Measurements from ENCODE around the gene FSTL3.
A peak's percentile ranks its signal among the peaks of the same experiment; 100 is the strongest.

The FSTL3 gene

DNA sequence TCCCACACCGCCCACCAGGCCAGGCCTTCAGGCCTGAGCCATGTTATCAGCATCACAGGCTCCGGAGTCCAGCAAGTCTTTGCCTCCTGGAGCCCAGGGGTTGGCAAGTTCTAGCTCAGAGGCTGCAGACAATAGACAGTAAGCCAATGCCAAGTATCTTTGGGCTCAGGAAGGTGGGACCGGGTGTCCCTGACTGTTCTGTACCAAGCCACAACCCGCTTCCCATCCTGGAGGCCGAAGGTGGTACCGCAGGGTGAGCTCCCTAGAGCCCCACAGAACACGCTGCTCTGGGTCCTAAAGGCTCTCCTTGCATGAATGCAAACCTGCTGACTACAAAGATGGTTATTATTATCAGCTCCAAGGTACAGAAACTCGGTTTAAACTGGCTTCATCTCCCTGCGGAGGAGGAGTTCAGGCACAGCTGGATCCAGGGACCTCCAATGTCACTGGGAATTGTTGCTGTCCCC, 5.5 kb upstream of the FSTL3 start:
- H3K27me3 ChIP-seq (replicated peaks; ENCODE audit: control insufficient read depth, insufficient read depth, low read length) = no peaks in the 10 kb centered on the region
- H3K4me3 ChIP-seq (replicated peaks; ENCODE audit: low read depth, low read length) = no peak overlapping the region
- peak; percentile 24 for DNase-seq (ENCODE audit: extremely low read depth, insufficient read length)
- H3K36me3 ChIP-seq (ENCODE audit: control insufficient read depth, insufficient read depth, low read length) = no peaks in the 10 kb centered on the region
- peak; percentile 2 for TF ChIP-seq CTCF (IDR thresholded peaks at IDR 0.05; ENCODE audit: insufficient read depth, low read length, poor library complexity, severe bottlenecking)

DNA sequence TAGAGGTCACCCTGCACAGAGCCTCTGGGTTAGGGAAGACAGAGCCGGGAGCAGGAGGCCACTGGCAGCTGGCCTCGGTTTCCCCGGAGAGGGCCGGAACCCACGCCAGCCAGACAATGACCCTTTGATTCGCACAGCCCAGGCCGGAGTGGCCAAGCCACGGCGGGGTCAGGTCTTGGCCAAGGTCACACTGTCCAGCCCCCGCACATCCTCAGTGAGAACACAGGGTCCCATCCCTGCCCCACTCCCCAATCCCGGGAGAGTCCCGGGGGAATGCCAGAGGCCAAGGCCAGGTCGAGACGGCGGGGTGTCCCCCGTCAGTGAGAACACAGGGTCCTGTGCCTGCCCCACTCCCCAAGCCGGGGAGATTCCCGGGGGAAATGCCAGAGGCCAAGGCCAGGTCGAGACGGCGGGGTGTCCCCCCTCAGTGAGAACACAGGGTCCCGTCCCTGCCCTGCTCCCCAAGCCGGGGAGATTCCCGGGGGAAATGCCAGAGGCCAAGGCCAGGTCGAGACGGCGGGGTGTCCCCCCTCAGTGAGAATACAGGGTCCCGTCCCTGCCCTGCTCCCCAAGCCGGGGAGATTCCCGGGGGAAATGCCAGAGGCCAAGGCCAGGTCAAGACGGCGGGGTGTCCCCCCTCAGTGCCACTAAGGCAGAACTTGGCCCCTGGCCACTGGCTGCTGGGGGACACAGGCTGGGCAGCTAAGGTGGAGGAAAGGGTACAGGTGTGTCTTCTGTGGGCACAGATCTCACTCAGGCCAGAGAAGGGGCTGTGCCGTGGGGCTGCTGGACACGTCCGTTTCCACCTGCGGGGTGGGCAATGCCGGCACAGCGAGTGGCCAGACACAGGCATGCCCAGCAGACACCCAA, 1.7 kb upstream of the FSTL3 start:
- no peak for DNase-seq (ENCODE audit: extremely low read depth, insufficient read length)
- TF ChIP-seq CTCF (IDR thresholded peaks at IDR 0.05; ENCODE audit: insufficient read depth, low read length, poor library complexity, severe bottlenecking) = no peak

GRCh38 chr19:676007-676338, 219 bp upstream of the FSTL3 start:
- Histone ChIP-seq H3K4me3 (replicated peaks; ENCODE audit: low read depth, low read length) (peak overlapping the region; percentile 42), H3K27me3 (replicated peaks; ENCODE audit: control insufficient read depth, insufficient read depth, low read length) (no peaks in the 10 kb centered on the region), H3K36me3 (ENCODE audit: control insufficient read depth, insufficient read depth, low read length) (no peaks in the 10 kb centered on the region)
- no peak for DNase-seq (ENCODE audit: extremely low read depth, insufficient read length)
- no peak for TF ChIP-seq CTCF (IDR thresholded peaks at IDR 0.05; ENCODE audit: insufficient read depth, low read length, poor library complexity, severe bottlenecking)

More for the DNA sequence above, 1.7 kb upstream of the FSTL3 start:
- no peak overlapping the region for H3K4me3 ChIP-seq (replicated peaks; ENCODE audit: low read depth, low read length)
- H3K27me3 ChIP-seq (replicated peaks; ENCODE audit: control insufficient read depth, insufficient read depth, low read length) = no peaks in the 10 kb centered on the region
- no peaks in the 10 kb centered on the region for H3K36me3 ChIP-seq (ENCODE audit: control insufficient read depth, insufficient read depth, low read length)

DNA sequence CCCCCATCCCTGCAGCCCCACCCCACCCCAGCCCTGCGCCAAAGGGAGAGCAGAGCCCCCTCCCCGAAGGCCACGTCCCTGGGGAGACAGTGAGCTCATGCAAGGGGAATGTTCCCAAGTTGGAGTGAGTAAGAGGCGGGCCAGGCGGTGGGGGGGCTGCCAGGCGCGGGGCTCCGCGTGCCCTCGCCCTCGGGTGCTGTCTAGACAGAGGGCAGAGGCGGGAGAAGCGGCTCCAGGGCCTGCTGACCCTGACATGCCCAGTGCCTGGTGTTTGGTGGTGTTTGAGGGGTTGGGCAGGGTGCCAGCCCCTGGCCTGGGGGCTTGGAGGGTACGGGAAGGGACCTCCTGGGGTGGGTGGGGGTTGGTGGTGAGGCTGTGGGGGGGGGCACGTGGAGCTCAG, 1.0 kb downstream of the FSTL3 start:
- no peak for TF ChIP-seq CTCF (IDR thresholded peaks at IDR 0.05; ENCODE audit: insufficient read depth, low read length, poor library complexity, severe bottlenecking)
- no peak for DNase-seq (ENCODE audit: extremely low read depth, insufficient read length)
- H3K4me3 ChIP-seq (replicated peaks; ENCODE audit: low read depth, low read length) = peak overlapping the region; percentile 63
- no peaks in the 10 kb centered on the region for H3K36me3 ChIP-seq (ENCODE audit: control insufficient read depth, insufficient read depth, low read length)
- H3K27me3 ChIP-seq (replicated peaks; ENCODE audit: control insufficient read depth, insufficient read depth, low read length) = no peaks in the 10 kb centered on the region

DNA sequence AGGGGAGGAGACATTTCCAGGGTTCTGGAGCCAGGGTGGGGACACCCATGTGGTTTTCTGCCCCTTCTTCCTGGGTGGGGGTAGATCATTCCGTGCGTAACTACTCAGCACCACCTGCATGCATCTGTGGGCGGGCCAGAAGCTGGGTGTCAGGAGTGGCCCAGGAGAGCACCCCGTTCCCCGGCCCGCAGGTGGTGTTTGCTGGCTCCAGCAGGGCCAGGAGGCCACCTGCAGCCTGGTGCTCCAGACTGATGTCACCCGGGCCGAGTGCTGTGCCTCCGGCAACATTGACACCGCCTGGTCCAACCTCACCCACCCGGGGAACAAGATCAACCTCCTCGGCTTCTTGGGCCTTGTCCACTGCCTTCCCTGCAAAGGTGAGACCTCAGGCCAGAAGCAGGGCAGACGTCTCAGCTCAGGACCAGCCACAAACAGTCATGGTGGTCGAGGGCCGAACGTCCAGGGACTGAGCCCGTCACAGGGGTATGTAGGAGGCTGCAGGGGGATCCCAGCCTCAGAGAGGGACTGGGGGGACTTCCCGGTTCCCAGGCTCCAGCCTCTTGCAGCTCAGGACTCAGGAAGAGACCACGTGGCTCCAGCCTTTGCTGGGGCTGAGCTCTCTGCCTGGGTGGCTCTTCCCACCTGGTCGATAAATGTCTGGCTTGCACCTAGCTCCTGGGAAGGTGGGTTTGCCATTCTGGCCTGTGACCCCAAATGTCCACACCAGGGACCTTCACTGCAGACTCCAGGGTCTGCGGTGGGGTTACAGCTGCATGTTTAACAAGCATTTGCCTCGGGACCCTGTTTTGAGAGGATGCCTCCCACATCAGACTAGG, 1.6 kb downstream of the FSTL3 start:
- Histone ChIP-seq H3K4me3 (replicated peaks; ENCODE audit: low read depth, low read length) (peak overlapping the region; percentile 63; the same call in 1 of the 2 replicates), H3K27me3 (replicated peaks; ENCODE audit: control insufficient read depth, insufficient read depth, low read length) (no peaks in the 10 kb centered on the region), H3K36me3 (ENCODE audit: control insufficient read depth, insufficient read depth, low read length) (no peaks in the 10 kb centered on the region)
- no peak for TF ChIP-seq CTCF (IDR thresholded peaks at IDR 0.05; ENCODE audit: insufficient read depth, low read length, poor library complexity, severe bottlenecking)
- no peak for DNase-seq (ENCODE audit: extremely low read depth, insufficient read length)

Measured in GM06990 (cell line).